MCF 10A (cell line): ENCODE measurements around the gene DDX10. TPM values are rescaled to one million over a fixed set of nuclear protein-coding genes. Genes with fewer than 3 reads are reported as not detected.

ENCODE experiments used
- BruUV-seq: library from RNA; stranded (reverse); fragments of 400-500 nt; replicated peaks from 2 replicates; lab custom pipeline; 2021; lab: Mats Ljungman, UMichigan
- CTCF ChIA-PET: fragments of 300-600 bp; sonication (Branson Sonifier 250); formaldehyde crosslinking; extraction: SDS; loops from one replicate; lab custom pipeline; 2021; ENCODE audit warnings: antibody characterized with exemption, inconsistent platforms; lab: Yijun Ruan, JAX
- POLR2A ChIA-PET: fragments of 300-600, 350-650 bp; sonication (Branson Sonifier 250); formaldehyde crosslinking; extraction: SDS; loops from one replicate; lab custom pipeline; 2020; ENCODE audit warnings: antibody characterized with exemption, inconsistent platforms; lab: Yijun Ruan, JAX
- DNase-seq: peaks from one replicate; pipeline ENCODE4 v3.0.0-alpha.2; 2018; ENCODE audit not compliant: unreplicated experiment
- H3K27ac Mint-ChIP-seq: one replicate; pipeline ENCODE4 v1.8.0; 2022; ENCODE audit warnings: mild to moderate bottlenecking, low read depth, mixed read lengths; ENCODE audit not compliant: unreplicated experiment
- H3K27me3 Mint-ChIP-seq: one replicate; pipeline ENCODE4 v1.8.0; 2022; ENCODE audit warnings: mixed read lengths; ENCODE audit not compliant: insufficient read depth, unreplicated experiment
- H3K36me3 Mint-ChIP-seq: one replicate; pipeline ENCODE4 v1.8.0; 2022; ENCODE audit warnings: mild to moderate bottlenecking, moderate library complexity, mixed read lengths; ENCODE audit not compliant: insufficient read depth, unreplicated experiment
- H3K4me1 Mint-ChIP-seq: one replicate; pipeline ENCODE4 v1.8.0; 2022; ENCODE audit warnings: mixed read lengths; ENCODE audit not compliant: insufficient read depth, unreplicated experiment
- H3K4me3 Mint-ChIP-seq: one replicate; pipeline ENCODE4 v1.8.0; 2022; ENCODE audit warnings: mild to moderate bottlenecking, moderate library complexity, mixed read lengths; ENCODE audit not compliant: unreplicated experiment
- H3K9me3 Mint-ChIP-seq: one replicate; pipeline ENCODE4 v1.8.0; 2022; ENCODE audit warnings: mixed read lengths; ENCODE audit not compliant: unreplicated experiment
- CTCF ChIP-seq: fragments of 200-600 bp; IDR thresholded peaks from one replicate; pipeline ENCODE4 v1.8.0; 2022; ENCODE audit warnings: antibody characterized with exemption, mild to moderate bottlenecking; ENCODE audit not compliant: unreplicated experiment
- intact Hi-C: fragments of 100-400 bp; cut with micrococcal nuclease; formaldehyde crosslinking; loops from 2 replicates; pipeline ENCODE4 v1.14.1; 2022
- total RNA-seq: library from RNA; stranded (reverse); gene quantifications from 2 replicates; pipeline ENCODE4 v1.2.3, GENCODE V29; 2022

DDX10 gene
- total RNA-seq, 1 experiment from 2014 or later: 113 TPM

DNA sequence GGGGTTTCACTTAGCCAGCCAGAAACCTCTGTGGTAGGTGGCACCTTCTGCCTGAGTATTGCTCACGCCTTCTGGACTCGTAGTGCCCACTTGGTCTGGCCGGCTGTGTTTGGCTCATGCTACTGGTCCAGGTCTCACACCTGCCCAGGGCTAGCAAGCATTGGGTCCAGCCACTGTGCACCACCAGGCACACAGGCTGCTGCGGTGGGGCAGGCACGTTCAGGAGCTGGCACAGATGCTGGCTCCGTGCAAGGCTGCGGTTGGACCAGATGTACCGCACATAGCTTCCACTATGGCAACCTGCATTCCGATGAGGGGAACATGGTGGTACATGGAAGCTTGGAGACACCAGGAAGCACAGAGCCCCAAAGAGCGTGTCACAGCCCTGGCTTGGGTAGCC lies 36.5 kb upstream of the DDX10 start:
- H3K27ac Mint-ChIP-seq: no peak overlapping the region
- no peak for TF ChIP-seq CTCF
- no peaks in the 10 kb centered on the region for H3K36me3 Mint-ChIP-seq
- no peaks in the 10 kb centered on the region for H3K27me3 Mint-ChIP-seq
- ChIA-PET POLR2A (no interaction called here), CTCF (interaction anchor here (0.6 kb wide), 1 partner anchor 205 kb away, joined by 3 read pairs; no protein-coding TSS in a partner anchor)
- H3K4me3 Mint-ChIP-seq: no peak overlapping the region
- no peaks in the 10 kb centered on the region for H3K4me1 Mint-ChIP-seq
- intact Hi-C loops: no loop called here
- no TSS peak for BruUV-seq
- no peak for DNase-seq
- H3K9me3 Mint-ChIP-seq: peaks cover 7% of the 10 kb centered on the region

DNA sequence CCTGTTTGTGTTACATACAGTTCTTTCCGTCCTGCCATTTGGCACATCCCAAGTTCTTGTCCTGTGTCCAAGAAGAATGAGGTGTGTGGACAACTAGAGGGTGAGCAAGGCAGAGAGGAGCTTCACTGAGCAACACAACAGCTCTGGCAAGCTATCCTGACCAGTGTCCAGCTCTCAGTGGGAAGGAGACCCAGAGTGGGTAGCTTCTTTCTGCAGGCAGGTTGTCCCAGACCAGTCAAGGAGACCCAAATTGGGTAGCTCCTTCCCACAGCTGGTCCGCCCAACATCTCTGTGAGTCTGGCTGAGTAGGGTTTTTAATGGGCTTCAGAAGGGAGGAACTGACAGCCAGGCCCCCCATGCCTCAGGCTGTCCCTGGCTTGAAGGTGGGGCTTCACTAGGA lies 36.1 kb upstream of the DDX10 start:
- Mint-ChIP-seq H3K27ac (no peak overlapping the region), H3K4me1 (no peaks in the 10 kb centered on the region), H3K36me3 (no peaks in the 10 kb centered on the region), H3K27me3 (no peaks in the 10 kb centered on the region), H3K9me3 (peaks cover 7% of the 10 kb centered on the region), H3K4me3 (no peak overlapping the region)
- intact Hi-C loops: no loop called here
- DNase-seq: no peak
- ChIA-PET POLR2A (no interaction called here), CTCF (interaction anchor here (0.6 kb wide), 1 partner anchor 206 kb away, joined by 3 read pairs; no protein-coding TSS in a partner anchor)
- no TSS peak for BruUV-seq
- TF ChIP-seq CTCF: no peak

DNA sequence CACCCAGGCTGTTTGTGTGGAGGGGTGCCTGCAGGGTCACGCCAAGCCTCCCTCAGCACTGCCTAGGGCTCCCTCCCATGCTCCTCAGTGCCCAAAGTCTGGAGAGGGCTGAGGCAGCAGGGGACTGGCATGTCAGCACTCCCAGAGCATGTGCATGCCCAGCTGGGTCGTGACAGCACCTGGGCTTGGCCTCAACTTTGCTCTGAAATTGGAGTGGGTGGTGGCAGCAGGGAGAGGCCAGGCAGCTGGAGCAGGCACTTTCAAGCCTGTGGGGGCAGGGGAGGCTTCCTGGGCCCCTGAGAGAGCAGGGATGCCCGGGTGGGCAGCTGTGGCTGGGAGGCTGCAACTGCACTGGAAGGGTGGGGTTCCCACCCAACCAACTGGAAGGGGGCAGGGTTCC lies 35.6 kb upstream of the DDX10 start:
- BruUV-seq: no TSS peak
- H3K27me3 Mint-ChIP-seq: no peaks in the 10 kb centered on the region
- no peaks in the 10 kb centered on the region for H3K36me3 Mint-ChIP-seq
- intact Hi-C loops: no loop called here
- CTCF ChIA-PET: no interaction called here
- no peak overlapping the region for H3K27ac Mint-ChIP-seq
- H3K4me3 Mint-ChIP-seq: no peak overlapping the region
- no peaks in the 10 kb centered on the region for H3K4me1 Mint-ChIP-seq
- no peak for TF ChIP-seq CTCF
- no peak for DNase-seq
- POLR2A ChIA-PET: no interaction called here
- H3K9me3 Mint-ChIP-seq: peaks cover 7% of the 10 kb centered on the region

- POLR2A ChIA-PET: interaction anchor here (1.0 kb wide), 2 partner anchors 13 to 26 kb away, joined by 3 read pairs; no protein-coding TSS in a partner anchor
- Mint-ChIP-seq H3K4me3 (no peak overlapping the region), H3K36me3 (no peaks in the 10 kb centered on the region), H3K27me3 (no peaks in the 10 kb centered on the region), H3K4me1 (no peaks in the 10 kb centered on the region), H3K9me3 (peaks cover 7% of the 10 kb centered on the region), H3K27ac (no peak overlapping the region)
- no TSS peak for BruUV-seq
- intact Hi-C loops: no loop called here
- no peak for TF ChIP-seq CTCF
- CTCF ChIA-PET: interaction anchor here (0.6 to 1.2 kb wide), 4 partner anchors 17 to 292 kb away, joined by 4 to 5 read pairs (median 4); no protein-coding TSS in a partner anchor
- DNase-seq: no peak
Observed at GRCh38 chr11:108632041-108632704, 32.7 kb upstream of the DDX10 start.
